Adrenal gland (tissue), 12 donors: ENCODE data around the gene EXD3. TPM values are rescaled to one million over a fixed set of nuclear protein-coding genes. Genes with fewer than 3 reads are reported as not detected.

Experiments
- DNase-seq, 7 donors: peaks; one replicate each; pipeline ENCODE4 v3.0.0-alpha.2; 2019 to 2020
- H3K27ac ChIP-seq, 5 donors: fragments of 200-600 bp; sonication (generic) in 4 of 5; 1 replicate in 3 of 5; 2 replicates in 2 of 5; pipeline versions ENCODE4 v1.5.1 to v1.8.0; 2016 to 2020; ENCODE audit warnings: mild to moderate bottlenecking in 1 of 5
- H3K27me3 ChIP-seq: fragments of 200-600 bp; 2 replicates; pipeline ENCODE4 v1.8.0; 2021
- H3K36me3 ChIP-seq, 2 donors: fragments of 200-600 bp; replicated peaks in 1 of 2; 1 replicate in 1 of 2; 2 replicates in 1 of 2; pipeline versions ENCODE4 v1.5.1 to v1.8.0; 2018 to 2022
- H3K4me1 ChIP-seq, 2 donors: fragments of 200-600 bp; replicated peaks in 1 of 2; 1 replicate in 1 of 2; 2 replicates in 1 of 2; pipeline versions ENCODE4 v1.5.1 to v1.8.0; 2018 to 2021
- H3K4me3 ChIP-seq, 4 donors: fragments of 200-600 bp; sonication (generic) in 3 of 4; one replicate each; pipeline ENCODE4 v1.5.1; 2016 to 2018
- H3K9me3 ChIP-seq, 3 donors: fragments of 200-600 bp; sonication (generic) in 1 of 3; replicated peaks in 1 of 3; 1 replicate in 2 of 3; 2 replicates in 1 of 3; pipeline versions ENCODE4 v1.5.1 to v1.8.0; 2016 to 2021
- POLR2A ChIP-seq, 2 donors: fragments of 450-650 bp; IDR thresholded peaks; one replicate each; pipeline ENCODE4 v1.6.1; 2017; ENCODE audit warnings: antibody characterized with exemption in 2 of 2, mild to moderate bottlenecking in 2 of 2, moderate library complexity in 1 of 2
- WGBS, 4 donors: extraction: QIAGEN DNeasy Blood & Tissue Kit in 2 of 4; methylation state at CpG; one replicate each; pipeline versions ENCODE4 v1.1.5 to v1.1.7; 2013 to 2017; 5-methylcytosine and 5-hydroxymethylcytosine counted together
- intact Hi-C, 2 donors: fragments of 100-400 bp; cut with DNase I; formaldehyde crosslinking; loops; one replicate each; pipeline versions ENCODE4 v1.14.1 to v1.15.0; 2022 to 2023
- polyA plus RNA-seq, 3 donors: library from polyadenylated mRNA; stranded (reverse); fragments of 200-250 nt in 2 of 3; fragments of 350-450 nt in 1 of 3; fragmentation: Illumina TruSeq in 1 of 3; extraction: RNeasy Lipid Tissue Mini Kit (QIAGEN cat#74804) in 1 of 3; gene quantifications; one replicate each; pipeline ENCODE4 v1.2.3, GENCODE V29; 2013 to 2014
- total RNA-seq, 9 donors: library from RNA; depleted of rRNA in 4 of 9; stranded (reverse); fragments of >200 nt in 4 of 9; fragments of 120-200 nt in 1 of 9; fragmentation: NEBNext Ultra II Directional in 1 of 9; extraction: Animal tissue kit (Norgen Biotek cat#: 25700) in 1 of 9; gene quantifications; one replicate each; pipeline versions ENCODE4 v1.1.0 to v1.2.4, GENCODE V29; 2013 to 2023
- TF ChIP-seq, protein P1 (sequence below), 6 experiments: fragments of 450-650 bp in 4 of 6; fragments of 200-600 bp in 2 of 6; sonication (generic) in 1 of 6; IDR thresholded peaks; 1 replicate in 5 of 6; 2 replicates in 1 of 6; pipeline versions ENCODE4 v1.5.1 to v1.8.0; 2016 to 2021; ENCODE audit warnings: antibody characterized with exemption in 6 of 6, mild to moderate bottlenecking in 2 of 6, moderate library complexity in 1 of 6
- donor health status: healthy with polysubstance abuse.
- donor health status: Bipolar disorder and iron deficiency.
- donor health status: DM: yes; HTN: yes; CAD: no.
- donor health status: DM: no; HTN: no; CAD: no.
- donor health status: DM: no; HTN: no; CAD: no.
- donor health status: DM: yes; HTN: yes; CAD: no.

The EXD3 gene
- total and polyA plus RNA-seq, 12 donors: 1.2 to 111 (median 23.9) TPM

GRCh38 chr9:137298401-137299202 lies 124.4 kb downstream of the EXD3 start:
- 70 to 80% (median 72%) methylated on average over 17 to 24 of the region's 24 CpGs for WGBS, 4 donors

GRCh38 chr9:137297966-137298365 lies 125.0 kb downstream of the EXD3 start:
- no peak for DNase-seq
- Histone ChIP-seq H3K36me3 (no peaks in the 10 kb centered on the region), H3K4me3 (no peak overlapping the region), H3K27me3 (peaks cover 26% of the 10 kb centered on the region), H3K4me1 (peaks cover 3 to 28% of the 10 kb centered on the region in 2 donors), H3K27ac (peak overlapping the region in 1 of 5 donors; percentile 66), H3K9me3 (no peaks in the 10 kb centered on the region)
- 58 to 77% (median 69%) methylated on average over 2 to 7 of the region's 7 CpGs for WGBS, 4 donors
- intact Hi-C loops: loop anchor here (2.0 to 10.0 kb wide), 3 partner anchors 109 to 227 kb away; no protein-coding TSS in a partner anchor
- no peak for TF ChIP-seq POLR2A (IDR thresholded peaks at IDR 0.05)
- TF ChIP-seq, protein P1, sequence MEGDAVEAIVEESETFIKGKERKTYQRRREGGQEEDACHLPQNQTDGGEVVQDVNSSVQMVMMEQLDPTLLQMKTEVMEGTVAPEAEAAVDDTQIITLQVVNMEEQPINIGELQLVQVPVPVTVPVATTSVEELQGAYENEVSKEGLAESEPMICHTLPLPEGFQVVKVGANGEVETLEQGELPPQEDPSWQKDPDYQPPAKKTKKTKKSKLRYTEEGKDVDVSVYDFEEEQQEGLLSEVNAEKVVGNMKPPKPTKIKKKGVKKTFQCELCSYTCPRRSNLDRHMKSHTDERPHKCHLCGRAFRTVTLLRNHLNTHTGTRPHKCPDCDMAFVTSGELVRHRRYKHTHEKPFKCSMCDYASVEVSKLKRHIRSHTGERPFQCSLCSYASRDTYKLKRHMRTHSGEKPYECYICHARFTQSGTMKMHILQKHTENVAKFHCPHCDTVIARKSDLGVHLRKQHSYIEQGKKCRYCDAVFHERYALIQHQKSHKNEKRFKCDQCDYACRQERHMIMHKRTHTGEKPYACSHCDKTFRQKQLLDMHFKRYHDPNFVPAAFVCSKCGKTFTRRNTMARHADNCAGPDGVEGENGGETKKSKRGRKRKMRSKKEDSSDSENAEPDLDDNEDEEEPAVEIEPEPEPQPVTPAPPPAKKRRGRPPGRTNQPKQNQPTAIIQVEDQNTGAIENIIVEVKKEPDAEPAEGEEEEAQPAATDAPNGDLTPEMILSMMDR (IDR thresholded peaks at IDR 0.05): no peak

More at GRCh38 chr9:137298401-137299202, 124.4 kb downstream of the EXD3 start:
- Histone ChIP-seq H3K27ac (peak overlapping the region in 1 of 5 donors; percentile 66), H3K4me3 (peak overlapping the region in 1 of 4 donors; percentile 7), H3K36me3 (no peaks in the 10 kb centered on the region), H3K27me3 (peaks cover 26% of the 10 kb centered on the region), H3K4me1 (peaks cover 3 to 28% of the 10 kb centered on the region in 2 donors), H3K9me3 (no peaks in the 10 kb centered on the region)
- DNase-seq: peak in 2 of 7 donors; percentile 25 to 47
- intact Hi-C loops: loop anchor here in 1 of 2 donors (5.0 to 10.0 kb wide), 2 partner anchors 109 to 226 kb away; no protein-coding TSS in a partner anchor
- peak in 1 of 2 donors; percentile 24 for TF ChIP-seq POLR2A (IDR thresholded peaks at IDR 0.05)
- TF ChIP-seq, protein P1 (IDR thresholded peaks at IDR 0.05): no peak

GRCh38 chr9:137296670-137297664 lies 126.0 kb downstream of the EXD3 start:
- H3K27me3 ChIP-seq: peaks cover 26% of the 10 kb centered on the region
- DNase-seq: peak in 6 of 7 donors; percentile 69 to 88 (median 76)
- peak overlapping the region in 1 of 4 donors; percentile 60 for H3K4me3 ChIP-seq
- H3K27ac ChIP-seq: peak overlapping the region in 3 of 5 donors; percentile 10 to 77 (median 63)
- TF ChIP-seq POLR2A (IDR thresholded peaks at IDR 0.05): peak in 1 of 2 donors; percentile 45
- TF ChIP-seq, protein P1 (IDR thresholded peaks at IDR 0.05): no peak
- 42 to 47% (median 44%) methylated on average over 11 to 24 of the region's 24 CpGs for WGBS, 4 donors
- no peaks in the 10 kb centered on the region for H3K36me3 ChIP-seq
- no peaks in the 10 kb centered on the region for H3K9me3 ChIP-seq
- intact Hi-C loops: loop anchor here (2.0 to 10.0 kb wide), 3 partner anchors 110 to 228 kb away; no protein-coding TSS in a partner anchor
- H3K4me1 ChIP-seq: peaks cover 3 to 25% of the 10 kb centered on the region in 2 donors
